Liver (tissue), 9 donors: Measurements from ENCODE around the gene CEACAM7. TPM values are rescaled to one million over a fixed set of nuclear protein-coding genes. Genes with fewer than 3 reads are reported as not detected.

Experiments used
- DNase-seq: peaks from one replicate; pipeline ENCODE4 v3.0.0-alpha.2; 2017; ENCODE audit warnings: low spot score
- H3K27ac ChIP-seq, 2 donors: one replicate each; pipeline ENCODE4 v1.7.0; 2013; ENCODE audit warnings: inconsistent platforms in 2 of 2, low read length in 2 of 2, control low read depth in 1 of 2, low read depth in 1 of 2, mild to moderate bottlenecking in 1 of 2
- H3K27me3 ChIP-seq, 4 donors: one replicate each; pipeline versions ENCODE4 v1.6.1 to v1.7.0; 2013; ENCODE audit warnings: low read length in 3 of 4, inconsistent platforms in 1 of 4, mild to moderate bottlenecking in 1 of 4, moderate library complexity in 1 of 4; ENCODE audit not compliant: control insufficient read depth in 4 of 4, insufficient read depth in 4 of 4
- H3K36me3 ChIP-seq, 4 donors: one replicate each; pipeline versions ENCODE4 v1.6.1 to v1.7.0; 2013; ENCODE audit warnings: low read length in 3 of 4, mild to moderate bottlenecking in 3 of 4, low read depth in 1 of 4, moderate library complexity in 1 of 4; ENCODE audit not compliant: control insufficient read depth in 4 of 4, insufficient read depth in 3 of 4
- H3K4me1 ChIP-seq, 4 donors: one replicate each; pipeline versions ENCODE4 v1.6.1 to v1.7.0; 2013; ENCODE audit warnings: low read length in 3 of 4, mild to moderate bottlenecking in 3 of 4, moderate library complexity in 1 of 4; ENCODE audit not compliant: control insufficient read depth in 4 of 4, insufficient read depth in 4 of 4
- H3K4me3 ChIP-seq, 3 donors: one replicate each; pipeline versions ENCODE4 v1.6.1 to v1.7.0; 2013; ENCODE audit warnings: low read length in 3 of 3, control low read depth in 1 of 3, low read depth in 1 of 3, mild to moderate bottlenecking in 1 of 3
- H3K9ac ChIP-seq, 2 donors: one replicate each; pipeline ENCODE4 v1.7.0; 2013; ENCODE audit warnings: low read length in 2 of 2, mild to moderate bottlenecking in 2 of 2, moderate library complexity in 2 of 2, control low read depth in 1 of 2, low read depth in 1 of 2
- H3K9me3 ChIP-seq, 4 donors: one replicate each; pipeline versions ENCODE4 v1.6.1 to v1.7.0; 2013; ENCODE audit warnings: low read length in 3 of 4; ENCODE audit not compliant: control insufficient read depth in 4 of 4
- ATF3 ChIP-seq: IDR thresholded peaks from 2 replicates; pipeline ENCODE4 v1.6.1; 2016; ENCODE audit warnings: antibody characterized with exemption
- CTCF ChIP-seq: fragments of 150-350 bp; IDR thresholded peaks from 2 replicates; pipeline ENCODE4 v1.5.1; 2017; ENCODE audit warnings: improper control_type of control experiment, low read depth, low read length; ENCODE audit not compliant: missing input control
- EGR1 ChIP-seq, 2 donors: IDR thresholded peaks; 2 replicates each; pipeline ENCODE4 v1.6.1; 2016 to 2018; ENCODE audit warnings: antibody characterized with exemption in 2 of 2, low read depth in 2 of 2
- FOXA1 ChIP-seq: IDR thresholded peaks from 2 replicates; pipeline ENCODE4 v1.6.1; 2016; ENCODE audit warnings: antibody characterized with exemption
- FOXA2 ChIP-seq: IDR thresholded peaks from 2 replicates; pipeline ENCODE4 v1.6.1; 2016; ENCODE audit warnings: antibody characterized with exemption
- GABPA ChIP-seq, 2 donors: IDR thresholded peaks in 1 of 2; conservative IDR thresholded peaks in 1 of 2; 2 replicates each; pipeline ENCODE4 v1.6.1; 2016; ENCODE audit warnings: antibody characterized with exemption in 2 of 2, mild to moderate bottlenecking in 1 of 2, moderate library complexity in 1 of 2
- HNF4A ChIP-seq, 2 donors: conservative IDR thresholded peaks; 2 replicates each; pipeline ENCODE4 v1.6.1; 2016; ENCODE audit warnings: antibody characterized with exemption in 2 of 2, mild to moderate bottlenecking in 2 of 2
- HNF4G ChIP-seq: IDR thresholded peaks from 2 replicates; pipeline ENCODE4 v1.6.1; 2016; ENCODE audit warnings: antibody characterized with exemption
- JUND ChIP-seq, 2 donors: IDR thresholded peaks; 2 replicates each; pipeline ENCODE4 v1.6.1; 2016; ENCODE audit warnings: antibody characterized with exemption in 2 of 2
- MAX ChIP-seq: IDR thresholded peaks from 2 replicates; pipeline ENCODE4 v1.6.1; 2016; ENCODE audit warnings: antibody characterized with exemption
- NR2F2 ChIP-seq: IDR thresholded peaks from 2 replicates; pipeline ENCODE4 v1.6.1; 2016; ENCODE audit warnings: antibody characterized with exemption
- RAD21 ChIP-seq, 2 donors: IDR thresholded peaks; 2 replicates each; pipeline ENCODE4 v1.6.1; 2016; ENCODE audit warnings: antibody characterized with exemption in 2 of 2, mild to moderate bottlenecking in 2 of 2
- REST ChIP-seq: IDR thresholded peaks from 2 replicates; pipeline ENCODE4 v1.6.1; 2016; ENCODE audit warnings: antibody characterized with exemption, mild to moderate bottlenecking
- RXRA ChIP-seq, 2 donors: IDR thresholded peaks; 2 replicates each; pipeline ENCODE4 v1.6.1; 2017 to 2018; ENCODE audit warnings: antibody characterized with exemption in 2 of 2, mild to moderate bottlenecking in 1 of 2
- SP1 ChIP-seq: IDR thresholded peaks from 2 replicates; pipeline ENCODE4 v1.6.1; 2018; ENCODE audit warnings: antibody characterized with exemption, mild to moderate bottlenecking
- TAF1 ChIP-seq: conservative IDR thresholded peaks from 2 replicates; pipeline ENCODE4 v1.6.1; 2016; ENCODE audit warnings: antibody characterized with exemption, mild to moderate bottlenecking
- YY1 ChIP-seq: IDR thresholded peaks from 2 replicates; pipeline ENCODE4 v1.6.1; 2016; ENCODE audit warnings: antibody characterized with exemption, mild to moderate bottlenecking
- ZBTB33 ChIP-seq: IDR thresholded peaks from 2 replicates; pipeline ENCODE4 v1.6.1; 2016; ENCODE audit warnings: antibody characterized with exemption
- WGBS: extraction: QIAGEN DNeasy Blood & Tissue Kit; methylation state at CpG from one replicate; pipeline ENCODE4 v1.1.7; 2013; 5-methylcytosine and 5-hydroxymethylcytosine counted together
- polyA plus RNA-seq, 2 donors: library from polyadenylated mRNA; stranded (reverse) in 1 of 2; unstranded in 1 of 2; fragments of 200-250 nt in 1 of 2; fragments of >200 nt in 1 of 2; fragmentation: Nextera tagmentation in 1 of 2; extraction: Ambion mirVana in 1 of 2; gene quantifications; one replicate each; pipeline versions ENCODE4 v1.2.1 to v1.2.3, GENCODE V29; 2013 to 2015
- total RNA-seq, 2 donors: library from RNA; depleted of rRNA; stranded (reverse); fragments of >200 nt; gene quantifications; one replicate each; pipeline ENCODE4 v1.2.3, GENCODE V29; 2014
- donor health status: healthy.
- donor health status: healthy.
- donor health status: healthy.
- donor health status: healthy.
- donor health status: healthy.

Gene CEACAM7
- total and polyA plus RNA-seq, 4 donors, result 0.03 TPM; not detected in 3

- DNase-seq, result no peak
- WGBS, result 26% methylated on average over 7 of the region's 7 CpGs
- TF ChIP-seq YY1 (no peak), ZBTB33 (no peak), CTCF (no peak), HNF4A (conservative IDR thresholded peaks at IDR 0.05) (no peak), SP1 (no peak), RAD21 (IDR thresholded peaks at IDR 0.05) (no peak), GABPA (IDR thresholded peaks at IDR 0.05 in 1 of 2, conservative IDR thresholded peaks at IDR 0.05 in 1 of 2) (no peak), FOXA2 (no peak), REST (no peak), FOXA1 (no peak), RXRA (IDR thresholded peaks at IDR 0.05) (no peak), EGR1 (IDR thresholded peaks at IDR 0.05; ENCODE audit: low read depth in 2 of 2) (no peak), NR2F2 (no peak), JUND (IDR thresholded peaks at IDR 0.05) (no peak), TAF1 (no peak), MAX (no peak), ATF3 (no peak), HNF4G (no peak)
These were observed 61.2 kb downstream of the CEACAM7 start, which contains the start of gene CEACAM4 for GRCh38 chr19:41626877-41627276. CEACAM4 (minus strand) TSS chr19:41627074; CDS start chr19:41626963, 111 bp downstream.

More at GRCh38 chr19:41626877-41627276, 61.2 kb downstream of the CEACAM7 start, which contains the start of gene CEACAM4:
- Histone ChIP-seq H3K27me3 (peaks cover 0 to 2% (median 0%) of the 10 kb centered on the region in 4 donors), H3K36me3 (no peaks in the 10 kb centered on the region), H3K4me3 (peak within 1 kb of the TSS in 1 of 3 donors; percentile 8), H3K9me3 (peaks cover 0 to 10% (median 5%) of the 10 kb centered on the region in 4 donors), H3K27ac (no peak within 1 kb of the TSS), H3K9ac (no peak within 1 kb of the TSS), H3K4me1 (no peaks in the 10 kb centered on the region)
